Heart left ventricle (tissue), 16 donors: Measurements from ENCODE around the gene SEPTIN11. TPM values are rescaled to one million over a fixed set of nuclear protein-coding genes. Genes with fewer than 3 reads are reported as not detected.

Experiments
- ATAC-seq, 4 donors: fragments of 200-7000 bp; cut with Tn5 transposase; one replicate each; pipeline ENCODE4 v1.9.1; 2020 to 2022; ENCODE audit warnings: moderate library complexity in 4 of 4, mild to moderate bottlenecking in 3 of 4, moderate number of reproducible peaks in 1 of 4
- DNase-seq, 5 donors: peaks; one replicate each; pipeline ENCODE4 v3.0.0-alpha.2; 2020
- H3K27ac ChIP-seq, 12 donors: fragments of 200-600 bp; sonication (generic) in 4 of 12; one replicate each; pipeline versions ENCODE4 v1.5.0 to v1.8.0; 2016 to 2022; ENCODE audit warnings: mild to moderate bottlenecking in 2 of 12
- H3K27me3 ChIP-seq, 9 donors: fragments of 200-600 bp; sonication (generic) in 2 of 9; one replicate each; pipeline versions ENCODE4 v1.5.1 to v1.8.0; 2016 to 2022; ENCODE audit warnings: mild to moderate bottlenecking in 3 of 9
- H3K36me3 ChIP-seq, 9 donors: fragments of 200-600 bp; sonication (generic) in 2 of 9; one replicate each; pipeline versions ENCODE4 v1.5.0 to v1.8.0; 2018 to 2022; ENCODE audit warnings: mild to moderate bottlenecking in 2 of 9
- H3K4me1 ChIP-seq, 12 donors: fragments of 200-600 bp; sonication (generic) in 4 of 12; one replicate each; pipeline versions ENCODE4 v1.5.0 to v1.8.0; 2016 to 2022; ENCODE audit warnings: mild to moderate bottlenecking in 3 of 12
- H3K4me3 ChIP-seq, 12 donors: fragments of 200-600 bp; sonication (generic) in 4 of 12; one replicate each; pipeline versions ENCODE4 v1.5.0 to v1.8.0; 2017 to 2022; ENCODE audit warnings: mild to moderate bottlenecking in 9 of 12, moderate library complexity in 4 of 12
- H3K9me3 ChIP-seq, 12 donors: fragments of 200-600 bp; sonication (generic) in 4 of 12; one replicate each; pipeline versions ENCODE4 v1.5.0 to v1.8.0; 2016 to 2022; ENCODE audit warnings: mild to moderate bottlenecking in 1 of 12
- CTCF ChIP-seq, 12 donors: fragments of 200-600 bp; sonication (generic) in 4 of 12; IDR thresholded peaks; one replicate each; pipeline versions ENCODE4 v1.5.0 to v1.8.0; 2018 to 2022; ENCODE audit warnings: antibody characterized with exemption in 12 of 12, mild to moderate bottlenecking in 5 of 12
- POLR2A ChIP-seq, 2 donors: fragments of 450-650 bp; IDR thresholded peaks; one replicate each; pipeline ENCODE4 v1.6.1; 2017; ENCODE audit warnings: antibody characterized with exemption in 2 of 2, mild to moderate bottlenecking in 2 of 2, moderate library complexity in 2 of 2
- WGBS, 4 donors: extraction: QIAGEN DNeasy Blood & Tissue Kit in 2 of 4; methylation state at CpG; one replicate each; pipeline versions ENCODE4 v1.1.5 to v1.1.7; 2013 to 2018; 5-methylcytosine and 5-hydroxymethylcytosine counted together
- intact Hi-C, 10 donors: fragments of 100-400 bp; cut with DNase I; formaldehyde crosslinking; loops; one replicate each; pipeline versions ENCODE4 v1.11.1 to v1.14.2; 2022
- polyA plus RNA-seq, 2 donors: library from polyadenylated mRNA; stranded (reverse); fragments of 200-250 nt; gene quantifications; one replicate each; pipeline ENCODE4 v1.2.3, GENCODE V29; 2013
- total RNA-seq, 9 donors: library from RNA; depleted of rRNA in 2 of 9; stranded (reverse); fragments of >200 nt in 2 of 9; fragmentation: NEBNext Ultra II Directional in 3 of 9; extraction: Animal tissue kit (Norgen Biotek cat#: 25700) in 3 of 9; gene quantifications; one replicate each; pipeline versions ENCODE4 v1.1.0 to v1.2.4, GENCODE V29; 2016 to 2023
- donor health status: ischemic (EF 13 %, LVEDD 7.1; RV severe dilation, severe dysfunction).
- donor health status: healthy with polysubstance abuse.
- donor health status: DM: no; HTN: yes; CAD: no.
- donor health status: DM: no; HTN: no; CAD: no.
- donor health status: ischemic (EF 25% LVEDD 6.9; RV normal size, moderate dysfunction).
- donor health status: ischemic (EF 25% LVEDD 5.7; RV mildly dilated, moderate dysfunction).
- donor health status: healthy.
- donor health status: DM: yes; HTN: yes; CAD: no.
- donor health status: ischemic (EF 35%, LVEDD 5.7; RV mildly dilated, moderate dysfunction).
- donor health status: nonischemic (EF 11% LVEDD 7.7; RV severe dilation, severe dysfunction).
- donor health status: DM: yes; HTN: yes; CAD: no.
- donor health status: PGD.
- donor health status: ischemic (EF 29% LVEDD 5.4; RV normal size, mild dysfunction).
- donor health status: nonischemic (EF 23%, LVEDD 6.1; RV moderate dilation, normal function).

Gene SEPTIN11
- total and polyA plus RNA-seq, 11 donors: 9.9 to 58.9 (median 31.9) TPM

- Histone ChIP-seq H3K4me3 (no peak overlapping the region), H3K4me1 (peaks cover 0 to 90% (median 42%) of the 10 kb centered on the region in 12 donors), H3K36me3 (no peaks in the 10 kb centered on the region), H3K27me3 (no peaks in the 10 kb centered on the region), H3K9me3 (no peaks in the 10 kb centered on the region), H3K27ac (no peak overlapping the region)
- TF ChIP-seq CTCF (IDR thresholded peaks at IDR 0.05) (no peak), POLR2A (IDR thresholded peaks at IDR 0.05) (no peak)
- WGBS, 4 donors: 68 to 77% (median 73%) methylated on average over 3 of the region's 3 CpGs
- intact Hi-C loops: no loop called here
- ATAC-seq (no peak), DNase-seq (no peak)
Observed at GRCh38 chr4:76981644-76982043, 32.1 kb downstream of the SEPTIN11 start.

- WGBS, 4 donors: 77 to 87% (median 83%) methylated on average over 7 of the region's 7 CpGs
- peaks cover 0 to 91% (median 51%) of the 10 kb centered on the region in 12 donors for H3K4me1 ChIP-seq
Observed at GRCh38 chr4:76982638-76983584, 33.4 kb downstream of the SEPTIN11 start.

GRCh38 chr4:76984127-76984526 lies 34.6 kb downstream of the SEPTIN11 start:
- Histone ChIP-seq H3K27me3 (no peaks in the 10 kb centered on the region), H3K4me1 (peaks cover 0 to 84% (median 51%) of the 10 kb centered on the region in 12 donors), H3K9me3 (no peaks in the 10 kb centered on the region), H3K4me3 (no peak overlapping the region), H3K36me3 (no peaks in the 10 kb centered on the region), H3K27ac (peak overlapping the region; percentile 15 to 78 (median 50))
- ATAC-seq: peak in 1 of 4 donors; percentile 21
- DNase-seq: no peak
- peak in 6 of 12 donors; percentile 20 to 45 (median 38) for TF ChIP-seq CTCF (IDR thresholded peaks at IDR 0.05)
- TF ChIP-seq POLR2A (IDR thresholded peaks at IDR 0.05): no peak
- intact Hi-C loops: no loop called here
- WGBS, 4 donors: 42 to 64% (median 50%) methylated on average over 3 of the region's 3 CpGs

More at GRCh38 chr4:76982638-76983584, 33.4 kb downstream of the SEPTIN11 start:
- Histone ChIP-seq H3K27me3 (no peaks in the 10 kb centered on the region), H3K27ac (peak overlapping the region in 4 of 12 donors; percentile 10 to 67 (median 32)), H3K9me3 (no peaks in the 10 kb centered on the region), H3K4me3 (no peak overlapping the region), H3K36me3 (no peaks in the 10 kb centered on the region)
- intact Hi-C loops: no loop called here
- no peak for DNase-seq
- ATAC-seq: no peak
- TF ChIP-seq CTCF (IDR thresholded peaks at IDR 0.05): no peak
- no peak for TF ChIP-seq POLR2A (IDR thresholded peaks at IDR 0.05)

GRCh38 chr4:76984788-76985211 lies 35.2 kb downstream of the SEPTIN11 start:
- Histone ChIP-seq H3K27ac (peak overlapping the region; percentile 15 to 78 (median 58)), H3K9me3 (no peaks in the 10 kb centered on the region), H3K4me3 (no peak overlapping the region), H3K27me3 (no peaks in the 10 kb centered on the region), H3K36me3 (no peaks in the 10 kb centered on the region), H3K4me1 (peaks cover 0 to 83% (median 51%) of the 10 kb centered on the region in 12 donors)
- peak in 4 of 5 donors; percentile 56 to 74 (median 59) for DNase-seq
- 47 to 54% (median 50%) methylated on average over 7 of the region's 7 CpGs for WGBS, 4 donors
- ATAC-seq: peak; percentile 76 to 93 (median 90)
- TF ChIP-seq POLR2A (IDR thresholded peaks at IDR 0.05) (no peak), CTCF (IDR thresholded peaks at IDR 0.05) (no peak)
- intact Hi-C loops: loop anchor here in 2 of 10 donors (5.0 kb wide), 1 partner anchor 32 kb away; no protein-coding TSS in a partner anchor
